RPMI8226 (cell line): ENCODE measurements around the gene SGSH.
A peak's percentile ranks its signal among the peaks of the same experiment; 100 is the strongest.
"Not testable (repeated sequence)": the region's sequence is repeated elsewhere in the genome, so short reads cannot be mapped to it uniquely, and the experiment has no call there.

ENCODE experiments used
- DNase-seq: peaks from one replicate; pipeline ENCODE4 v3.0.0-alpha.2; 2015

SGSH gene

GRCh38 chr17:80253631-80254395 is 33.7 kb upstream of the SGSH start:
- no peak for DNase-seq

GRCh38 chr17:80252871-80253270 is 32.7 kb upstream of the SGSH start:
- DNase-seq, result peak; percentile 36

GRCh38 chr17:80251966-80252365 is 31.8 kb upstream of the SGSH start:
- DNase-seq, result no peak

GRCh38 chr17:80248894-80249710 is 29.0 kb upstream of the SGSH start:
- peak; percentile 11 for DNase-seq

GRCh38 chr17:80248001-80248893 is 28.1 kb upstream of the SGSH start:
- no peak for DNase-seq

- no peak for DNase-seq
These were observed 27.4 kb upstream of the SGSH start for GRCh38 chr17:80247561-80247960.

GRCh38 chr17:80246726-80247125 is 26.6 kb upstream of the SGSH start:
- DNase-seq, result no peak

- DNase-seq, result no peak
These were observed 26.1 kb upstream of the SGSH start for GRCh38 chr17:80246266-80246681.

- DNase-seq, result no peak
These were observed 25.6 kb upstream of the SGSH start for GRCh38 chr17:80245566-80246265.

- DNase-seq, result no peak
These were observed 24.9 kb upstream of the SGSH start for GRCh38 chr17:80244871-80245509.

- not testable (repeated sequence) for DNase-seq
These were observed 24.3 kb upstream of the SGSH start for GRCh38 chr17:80244448-80244847.

- DNase-seq, result no peak
These were observed 23.6 kb upstream of the SGSH start for GRCh38 chr17:80243526-80244433.

GRCh38 chr17:80242505-80242904 is 22.4 kb upstream of the SGSH start:
- DNase-seq, result no peak

GRCh38 chr17:80237386-80237785 is 17.3 kb upstream of the SGSH start:
- DNase-seq, result no peak

- no peak for DNase-seq
These were observed 16.8 kb upstream of the SGSH start for GRCh38 chr17:80236911-80237310.

GRCh38 chr17:80233202-80233601 is 13.1 kb upstream of the SGSH start:
- DNase-seq, result no peak

- DNase-seq, result no peak
These were observed 12.3 kb upstream of the SGSH start for GRCh38 chr17:80232438-80232837.

- no peak for DNase-seq
These were observed 8.9 kb upstream of the SGSH start for GRCh38 chr17:80229011-80229410.

GRCh38 chr17:80228477-80228876 is 8.3 kb upstream of the SGSH start:
- DNase-seq, result no peak

GRCh38 chr17:80227666-80228065 is 7.5 kb upstream of the SGSH start:
- DNase-seq, result no peak

- no peak for DNase-seq
These were observed 7.0 kb upstream of the SGSH start for GRCh38 chr17:80227156-80227555.
